Stimulated activated naive CD8-positive, alpha-beta T cell treated with anti-CD3 and anti-CD28 coated beads, Interleukin-15, amount 100 ng/mL, for 72 hours (primary cell): Measurements from ENCODE around the gene HMX3.

Source experiments
- ATAC-seq: fragments of 150-1000 bp; cut with Tn5 transposase; 2 replicates; pipeline ENCODE4 v1.10.0; 2021; ENCODE audit warnings: mild to moderate bottlenecking, moderate library complexity
- DNase-seq, 2 donors: peaks; one replicate each; pipeline ENCODE4 v3.0.0; 2021 to 2022
- H3K27ac Mint-ChIP-seq, 2 donors: one replicate each; pipeline ENCODE4 v1.8.0; 2022; ENCODE audit warnings: mild to moderate bottlenecking in 2 of 2, mixed read lengths in 2 of 2, moderate library complexity in 2 of 2
- H3K27me3 Mint-ChIP-seq: one replicate; pipeline ENCODE4 v1.8.0; 2022; ENCODE audit warnings: mixed read lengths
- H3K4me1 Mint-ChIP-seq: one replicate; pipeline ENCODE4 v1.8.0; 2022; ENCODE audit warnings: mild to moderate bottlenecking, mixed read lengths
- H3K4me3 Mint-ChIP-seq, 2 donors: one replicate each; pipeline ENCODE4 v1.8.0; 2022; ENCODE audit warnings: mild to moderate bottlenecking in 2 of 2, mixed read lengths in 2 of 2, moderate library complexity in 1 of 2
- H3K9me3 Mint-ChIP-seq, 2 donors: one replicate each; pipeline ENCODE4 v1.8.0; 2022; ENCODE audit warnings: mixed read lengths in 2 of 2

The HMX3 gene

DNA sequence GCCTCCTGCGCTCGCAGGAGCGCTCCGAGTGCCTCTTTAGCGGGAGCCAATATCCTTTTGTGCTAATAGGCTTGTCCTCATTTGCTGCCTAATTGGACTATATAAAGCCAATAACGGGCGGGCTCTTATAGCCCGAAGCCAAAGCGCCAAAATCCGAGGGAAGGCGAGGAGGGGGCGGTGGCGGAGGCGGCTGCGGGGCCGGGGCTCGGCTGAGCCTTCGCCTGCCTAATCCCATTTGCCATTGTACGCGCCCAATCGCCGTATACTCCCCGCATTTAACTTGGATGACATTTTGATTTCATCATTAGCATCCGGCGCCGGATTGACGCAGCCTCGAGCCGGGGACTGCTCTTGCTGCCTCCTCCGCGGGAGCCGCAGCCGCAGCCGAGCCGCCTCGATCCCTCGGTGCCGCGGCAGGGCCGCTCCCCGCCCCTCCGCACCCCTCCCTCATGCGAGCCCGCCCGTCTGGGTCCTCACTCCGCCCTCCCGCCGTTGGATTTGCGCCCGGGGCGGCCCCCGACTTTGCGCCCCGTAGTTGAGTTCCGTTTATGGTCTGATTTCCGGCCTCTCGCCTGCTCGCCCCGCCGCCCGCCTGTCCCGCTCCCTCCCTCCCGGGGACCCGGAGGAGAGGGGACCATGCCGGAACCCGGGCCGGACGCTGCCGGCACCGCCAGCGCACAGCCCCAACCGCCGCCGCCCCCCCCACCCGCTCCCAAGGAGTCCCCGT, at the start of gene HMX3:
Gene HMX3 (plus strand): TSS at position 556 of the 727 bp plus-strand sequence. CDS start 81 bp downstream, at position 637.
- H3K27ac Mint-ChIP-seq = peak within 1 kb of the TSS; percentile 42 to 52
- H3K9me3 Mint-ChIP-seq = no peaks in the 10 kb centered on the region
- peak within 1 kb of the TSS; percentile 80 to 87 for H3K4me3 Mint-ChIP-seq
- H3K4me1 Mint-ChIP-seq = peaks cover 57% of the 10 kb centered on the region
- ATAC-seq (peak; percentile 62), DNase-seq (peak; percentile 60 to 63)
- peaks cover 85% of the 10 kb centered on the region for H3K27me3 Mint-ChIP-seq

- DNase-seq = no peak
- H3K27ac Mint-ChIP-seq = no peak overlapping the region
- H3K4me1 Mint-ChIP-seq = peaks cover 7% of the 10 kb centered on the region
- H3K4me3 Mint-ChIP-seq = no peak overlapping the region
- ATAC-seq = no peak
- peaks cover 11% of the 10 kb centered on the region for H3K27me3 Mint-ChIP-seq
- peaks cover 5 to 7% of the 10 kb centered on the region in 2 donors for H3K9me3 Mint-ChIP-seq
Measured at GRCh38 chr10:123086281-123086680, 49.5 kb upstream of the HMX3 start.

- Mint-ChIP-seq H3K9me3 (peaks cover 5 to 7% of the 10 kb centered on the region in 2 donors), H3K27ac (no peak overlapping the region)
Measured at GRCh38 chr10:123087348-123087747, 48.4 kb upstream of the HMX3 start.

DNA sequence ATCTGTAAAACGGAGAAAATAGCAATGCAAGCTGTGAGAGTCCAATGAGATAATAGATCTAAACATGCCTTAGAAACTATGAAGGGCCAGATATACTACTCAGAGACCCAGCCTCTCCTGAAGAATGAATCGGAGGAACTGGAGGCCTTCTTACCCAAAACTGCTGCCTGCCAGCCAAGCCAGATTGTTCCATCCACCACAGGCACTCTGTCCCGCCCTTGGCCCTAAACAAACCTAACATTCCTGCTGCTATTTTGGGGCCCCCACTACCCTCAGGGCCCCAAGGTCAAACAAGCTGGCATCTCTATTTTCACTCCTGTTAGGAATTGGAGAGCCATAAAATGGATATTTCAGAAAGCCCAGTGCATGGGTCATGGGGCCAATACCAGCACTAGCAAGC, 48.0 kb upstream of the HMX3 start:
- no peak for DNase-seq
- no peak overlapping the region for H3K4me3 Mint-ChIP-seq
- H3K27ac Mint-ChIP-seq = no peak overlapping the region
- peaks cover 5 to 7% of the 10 kb centered on the region in 2 donors for H3K9me3 Mint-ChIP-seq
- peaks cover 7% of the 10 kb centered on the region for H3K4me1 Mint-ChIP-seq
- ATAC-seq = no peak
- H3K27me3 Mint-ChIP-seq = peaks cover 13% of the 10 kb centered on the region

More at GRCh38 chr10:123087348-123087747, 48.4 kb upstream of the HMX3 start:
- ATAC-seq = no peak
- no peak for DNase-seq
- H3K4me1 Mint-ChIP-seq = peaks cover 7% of the 10 kb centered on the region
- H3K27me3 Mint-ChIP-seq = peaks cover 13% of the 10 kb centered on the region
- H3K4me3 Mint-ChIP-seq = no peak overlapping the region

- H3K27ac Mint-ChIP-seq = no peak overlapping the region
- H3K9me3 Mint-ChIP-seq = no peaks in the 10 kb centered on the region
- no peak for ATAC-seq
- peaks cover 7% of the 10 kb centered on the region for H3K4me1 Mint-ChIP-seq
- no peak overlapping the region for H3K4me3 Mint-ChIP-seq
- DNase-seq = no peak
- H3K27me3 Mint-ChIP-seq = peaks cover 37% of the 10 kb centered on the region
Measured at GRCh38 chr10:123092635-123093414, 42.9 kb upstream of the HMX3 start.

DNA sequence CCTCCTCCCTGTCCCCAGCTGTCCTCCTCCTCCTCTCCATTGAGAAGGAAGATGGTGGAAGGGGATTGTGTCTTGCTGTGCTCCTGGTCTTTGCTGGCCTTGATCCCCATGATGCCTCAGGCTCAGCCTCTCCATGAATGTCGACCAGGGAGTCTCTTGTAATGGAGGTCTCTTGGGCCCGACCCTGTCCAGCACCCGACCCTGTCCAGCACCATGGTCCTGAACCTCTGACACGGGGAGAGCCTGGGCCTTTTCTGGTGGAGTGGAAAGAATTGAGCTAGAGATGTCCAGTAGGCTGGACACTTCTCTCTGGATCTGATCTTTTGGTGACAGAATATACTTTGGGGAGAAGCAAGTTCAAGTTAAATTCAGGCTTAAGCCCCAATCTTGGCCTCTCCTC, 42.3 kb upstream of the HMX3 start:
- peaks cover 41% of the 10 kb centered on the region for H3K27me3 Mint-ChIP-seq
- no peak overlapping the region for H3K27ac Mint-ChIP-seq
- peaks cover 7% of the 10 kb centered on the region for H3K4me1 Mint-ChIP-seq
- H3K9me3 Mint-ChIP-seq = no peaks in the 10 kb centered on the region
- DNase-seq (no peak), ATAC-seq (no peak)
- H3K4me3 Mint-ChIP-seq = no peak overlapping the region

DNA sequence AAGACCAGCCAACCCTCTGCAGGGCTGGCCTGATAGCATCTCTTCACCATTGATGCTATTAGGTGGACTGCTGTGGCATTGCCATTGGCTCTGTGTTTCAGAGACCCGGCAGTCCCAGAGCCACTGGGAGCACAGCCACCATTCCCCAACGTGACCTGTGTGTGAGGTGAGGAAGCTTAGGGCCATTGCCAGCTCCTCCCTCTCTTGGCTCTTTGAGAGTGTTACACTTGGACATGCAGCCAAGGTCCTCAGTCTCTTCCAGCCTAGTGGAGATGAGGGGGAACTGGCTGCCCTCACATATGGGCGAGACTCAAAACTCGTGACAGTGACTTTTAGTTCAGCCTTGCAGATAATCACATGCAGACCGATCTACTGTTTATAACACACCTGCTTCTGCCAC, 39.3 kb upstream of the HMX3 start:
- no peak overlapping the region for H3K4me3 Mint-ChIP-seq
- H3K4me1 Mint-ChIP-seq = no peaks in the 10 kb centered on the region

GRCh38 chr10:123097039-123097438, 38.7 kb upstream of the HMX3 start:
- Mint-ChIP-seq H3K4me3 (no peak overlapping the region), H3K27me3 (peaks cover 41% of the 10 kb centered on the region), H3K27ac (no peak overlapping the region), H3K4me1 (no peaks in the 10 kb centered on the region), H3K9me3 (no peaks in the 10 kb centered on the region)
- ATAC-seq (no peak), DNase-seq (no peak)

More for the DNA sequence above, 39.3 kb upstream of the HMX3 start:
- no peak for ATAC-seq
- H3K9me3 Mint-ChIP-seq = no peaks in the 10 kb centered on the region
- H3K27me3 Mint-ChIP-seq = peaks cover 41% of the 10 kb centered on the region
- H3K27ac Mint-ChIP-seq = no peak overlapping the region
- DNase-seq = no peak

DNA sequence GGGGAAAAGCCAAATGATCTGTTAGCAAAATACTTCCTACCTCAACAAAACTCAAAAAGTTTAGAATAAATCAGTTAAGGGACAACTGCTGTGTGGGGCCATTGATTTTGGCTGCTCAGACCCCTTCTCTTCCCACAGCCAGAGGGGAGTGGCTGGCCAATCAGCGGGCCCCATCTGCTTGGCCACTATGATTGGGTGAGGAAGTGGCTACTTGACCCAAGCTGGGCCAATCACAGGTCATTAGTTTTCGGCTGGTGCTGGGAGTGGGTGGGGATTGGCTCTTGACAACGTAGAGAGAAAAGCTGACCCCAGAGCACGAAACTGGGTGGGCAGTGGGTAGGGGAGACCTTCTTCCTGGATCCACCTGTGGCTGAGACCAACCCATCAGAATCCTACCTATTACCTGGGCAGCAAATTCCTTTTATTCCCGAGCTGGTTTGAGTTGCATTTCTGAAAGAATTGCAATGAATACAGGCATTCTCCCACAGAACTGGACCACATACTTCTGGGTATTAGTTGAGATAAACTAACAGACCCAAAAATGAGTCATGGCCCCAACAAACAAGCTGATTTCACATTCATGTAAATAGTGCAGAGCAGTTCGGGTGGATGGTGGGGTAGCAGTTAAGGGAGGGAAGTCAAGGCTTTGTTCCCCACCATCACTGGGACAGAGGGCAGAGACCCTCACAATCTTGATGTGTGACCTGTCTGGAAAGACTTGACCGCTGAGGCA, 35.6 kb upstream of the HMX3 start:
- ATAC-seq (no peak), DNase-seq (no peak)
- Mint-ChIP-seq H3K9me3 (no peaks in the 10 kb centered on the region), H3K27me3 (peaks cover 10% of the 10 kb centered on the region), H3K4me1 (no peaks in the 10 kb centered on the region), H3K4me3 (no peak overlapping the region), H3K27ac (peak overlapping the region in 1 of 2 donors; percentile 72)

DNA sequence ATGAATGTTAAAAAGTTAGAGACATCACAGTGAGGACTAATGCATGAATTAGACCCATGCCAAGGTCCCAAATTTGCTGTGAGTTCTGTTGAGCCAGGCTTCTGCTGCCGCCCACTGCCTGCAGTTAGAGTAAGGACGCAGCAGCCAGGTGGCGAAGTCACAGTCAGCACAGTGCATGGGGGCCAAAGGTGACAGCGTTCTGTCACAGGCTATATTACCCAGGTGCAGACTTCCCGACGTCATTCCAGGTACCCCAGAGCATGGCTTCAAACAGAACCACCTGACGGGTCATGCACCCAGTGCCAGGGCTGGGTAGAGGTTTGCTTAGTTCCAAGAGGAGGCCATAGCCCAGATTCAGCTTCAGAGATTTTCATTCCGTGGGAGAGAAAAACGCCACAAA, 33.9 kb upstream of the HMX3 start:
- H3K27me3 Mint-ChIP-seq = peaks cover 16% of the 10 kb centered on the region
- H3K9me3 Mint-ChIP-seq = no peaks in the 10 kb centered on the region
- no peak overlapping the region for H3K4me3 Mint-ChIP-seq
- DNase-seq = no peak
- H3K27ac Mint-ChIP-seq = no peak overlapping the region
- no peaks in the 10 kb centered on the region for H3K4me1 Mint-ChIP-seq
- ATAC-seq = no peak

DNA sequence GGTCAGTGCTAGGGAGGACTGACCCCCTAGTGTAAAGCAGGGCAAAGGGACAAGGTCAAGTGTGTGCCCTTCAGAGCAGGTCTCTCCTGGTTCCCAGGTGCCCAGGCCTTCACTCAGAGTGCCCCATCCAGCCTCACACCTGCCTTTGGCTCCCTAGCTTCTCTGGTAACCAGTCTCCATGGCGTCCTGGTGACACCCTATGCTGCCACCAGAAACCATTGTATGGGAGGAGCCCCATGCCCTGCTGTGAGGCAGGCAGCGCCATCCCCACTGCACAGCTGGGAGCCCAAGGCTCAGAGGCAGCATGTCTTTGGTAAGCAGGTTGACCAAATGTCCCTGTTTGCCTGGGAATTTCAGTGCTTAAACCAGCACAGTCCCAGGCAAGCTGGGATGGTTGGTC, 33.1 kb upstream of the HMX3 start:
- Mint-ChIP-seq H3K9me3 (no peaks in the 10 kb centered on the region), H3K27ac (no peak overlapping the region), H3K4me1 (no peaks in the 10 kb centered on the region), H3K27me3 (peaks cover 12% of the 10 kb centered on the region), H3K4me3 (no peak overlapping the region)
- no peak for ATAC-seq
- DNase-seq = no peak

DNA sequence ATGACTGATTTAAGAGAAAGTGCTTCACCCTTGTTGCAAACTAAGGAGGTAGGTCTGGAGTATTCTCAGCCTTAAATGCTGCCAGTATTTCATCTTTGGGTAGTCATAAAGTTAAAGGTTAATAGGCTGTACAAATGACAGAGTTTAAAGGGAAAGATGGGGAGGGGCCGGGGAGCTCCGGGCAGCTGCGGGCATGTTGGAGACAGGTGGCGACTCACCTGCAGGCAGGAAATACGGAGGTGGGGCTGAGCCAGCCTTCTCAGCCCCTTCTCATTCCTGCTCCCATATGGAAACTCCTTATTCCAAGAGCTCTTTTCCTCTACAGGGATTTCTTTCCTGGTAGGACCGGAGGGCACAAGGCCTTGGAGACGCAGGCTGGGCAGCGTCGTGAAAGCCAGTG, 31.8 kb upstream of the HMX3 start:
- ATAC-seq (no peak), DNase-seq (no peak)
- H3K4me3 Mint-ChIP-seq = no peak overlapping the region
- no peaks in the 10 kb centered on the region for H3K4me1 Mint-ChIP-seq
- H3K27ac Mint-ChIP-seq = peak overlapping the region in 1 of 2 donors; percentile 40
- H3K9me3 Mint-ChIP-seq = no peaks in the 10 kb centered on the region
- H3K27me3 Mint-ChIP-seq = peaks cover 12% of the 10 kb centered on the region

DNA sequence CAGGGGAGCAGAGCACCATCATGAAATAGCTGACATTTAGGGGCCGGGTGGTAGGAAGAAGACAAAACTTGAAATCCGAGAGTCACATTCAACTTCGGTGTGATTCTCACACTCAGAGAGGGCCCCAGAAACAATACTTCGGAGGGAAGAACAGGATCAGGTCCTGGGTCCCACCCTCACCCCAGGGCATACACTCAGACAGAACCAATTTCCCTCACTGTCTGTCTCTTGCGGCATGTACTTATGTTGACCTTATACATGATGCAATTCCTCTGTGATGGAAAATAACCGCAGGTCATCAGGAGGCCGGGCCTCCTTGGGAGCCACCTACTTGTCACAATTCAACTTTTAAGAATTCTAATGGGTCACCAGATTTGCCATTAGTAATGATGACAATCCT, 26.3 kb upstream of the HMX3 start:
- no peaks in the 10 kb centered on the region for H3K9me3 Mint-ChIP-seq
- H3K4me1 Mint-ChIP-seq = no peaks in the 10 kb centered on the region
- H3K27ac Mint-ChIP-seq = no peak overlapping the region
- ATAC-seq (no peak), DNase-seq (no peak)
- peaks cover 27% of the 10 kb centered on the region for H3K27me3 Mint-ChIP-seq
- no peak overlapping the region for H3K4me3 Mint-ChIP-seq

DNA sequence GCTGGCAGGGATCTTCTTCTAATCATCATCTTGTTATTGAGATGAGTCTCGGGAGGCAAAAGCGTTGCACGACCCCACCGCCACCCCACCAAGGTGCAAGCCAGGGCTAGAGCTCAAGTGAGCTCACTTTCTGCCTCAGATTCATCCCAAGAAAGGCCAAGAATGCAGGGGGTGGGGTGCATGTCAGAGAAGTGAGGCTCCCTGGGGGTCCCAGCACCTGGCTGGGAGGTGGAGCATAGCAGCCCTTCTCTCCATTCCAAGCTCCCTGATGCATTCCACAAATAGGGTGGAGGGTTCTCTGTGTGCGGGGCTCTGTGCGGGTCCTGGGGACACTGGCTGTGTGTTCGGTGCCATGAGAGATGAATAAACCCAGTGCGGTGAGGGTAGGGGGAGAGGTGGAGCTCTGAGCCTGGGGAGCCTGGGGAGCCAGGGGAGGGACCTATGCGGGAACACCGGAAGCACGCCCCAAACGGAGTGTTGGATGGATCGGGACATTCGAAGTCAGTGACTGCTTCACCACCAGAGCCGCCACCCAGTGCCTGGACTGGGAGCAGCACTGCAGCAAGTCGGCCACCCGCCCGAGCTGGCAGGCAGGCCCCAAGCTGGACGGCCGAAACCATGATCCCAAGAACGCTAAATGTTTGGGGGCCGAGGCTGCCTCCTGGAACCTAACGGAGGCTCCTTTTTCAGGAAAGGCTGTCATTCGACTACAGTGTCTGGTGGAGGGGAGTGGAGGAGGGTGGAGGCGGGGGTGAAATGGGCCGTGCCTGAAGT, 17.9 kb upstream of the HMX3 start:
- Mint-ChIP-seq H3K4me1 (peaks cover 7% of the 10 kb centered on the region), H3K4me3 (no peak overlapping the region), H3K9me3 (no peaks in the 10 kb centered on the region), H3K27me3 (peaks cover 55% of the 10 kb centered on the region), H3K27ac (no peak overlapping the region)
- DNase-seq (no peak), ATAC-seq (no peak)

- Mint-ChIP-seq H3K4me3 (no peak overlapping the region), H3K9me3 (no peaks in the 10 kb centered on the region), H3K27ac (no peak overlapping the region), H3K27me3 (peaks cover 55% of the 10 kb centered on the region), H3K4me1 (peaks cover 7% of the 10 kb centered on the region)
- no peak for DNase-seq
- no peak for ATAC-seq
Measured at GRCh38 chr10:123119081-123119480, 16.7 kb upstream of the HMX3 start.
